ENCODE results near the gene RAPGEFL1. TPM values are rescaled to one million over a fixed set of nuclear protein-coding genes. Genes with fewer than 3 reads are reported as not detected.
A peak's percentile ranks its signal among the peaks of the same experiment; 100 is the strongest.

The RAPGEFL1 gene
- total and polyA plus RNA-seq, 2 donors (not counting 1 experiment from before 2014, with no cell fraction given): 3.0 to 5.6 TPM

DNA sequence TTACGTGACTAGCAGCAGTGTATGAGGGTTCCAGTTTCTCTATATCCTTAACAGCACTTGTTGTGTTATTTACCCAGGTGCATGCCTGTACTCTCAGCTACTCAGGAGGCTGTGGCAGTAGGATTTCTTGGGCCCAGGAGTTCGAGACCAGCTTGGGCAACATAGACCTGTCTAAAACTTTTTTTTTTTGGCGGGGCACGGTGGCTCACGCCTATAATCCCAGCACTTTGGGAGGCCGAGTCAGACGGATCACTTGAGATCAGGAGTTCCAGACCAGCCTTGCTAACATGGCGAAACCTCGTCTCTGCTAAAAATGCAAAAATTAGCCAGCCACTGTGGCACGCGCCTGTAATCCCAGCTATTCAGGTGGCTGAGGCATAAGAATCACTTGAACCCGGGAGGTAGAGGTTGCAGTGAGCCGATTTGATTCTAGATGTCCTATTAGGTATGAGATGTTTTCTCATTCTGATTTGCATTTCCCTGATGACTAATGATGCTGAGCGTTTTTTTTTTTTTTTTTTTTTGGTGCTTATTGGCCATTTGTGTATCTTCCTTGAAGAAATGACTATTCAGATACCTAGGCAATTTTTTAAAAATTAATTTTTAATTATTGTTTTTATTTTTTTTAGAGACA is 23.6 kb upstream of the RAPGEFL1 start:
- intact Hi-C loops (cut with micrococcal nuclease): no loop called here
- WGBS (ENCODE audit: insufficient coverage): 93% methylated on average over 13 of the region's 14 CpGs
- H3K4me1 Mint-ChIP-seq: peaks cover 34% of the 10 kb centered on the region
- peaks cover 0 to 7% of the 10 kb centered on the region in 2 donors for H3K4me1 ChIP-seq (ENCODE audit: control insufficient read depth in 2 of 2, insufficient read depth in 2 of 2, low read length in 2 of 2)
- ATAC-seq (ENCODE audit: low read depth): no peak
- peaks cover 91% of the 10 kb centered on the region for H3K79me2 ChIP-seq (ENCODE audit: control insufficient read depth, insufficient read depth, low read length)
- no peak for DNase-seq
- no peaks in the 10 kb centered on the region for H3K27me3 Mint-ChIP-seq
- H4K20me1 ChIP-seq (ENCODE audit: control insufficient read depth, insufficient read depth, low read length, poor library complexity, severe bottlenecking): peaks cover 58% of the 10 kb centered on the region
- CTCF ChIA-PET: interaction anchor here (1.0 to 2.9 kb wide), 2 partner anchors 31 to 41 kb away, joined by 3 to 12 read pairs; no protein-coding TSS in a partner anchor
- peaks cover 3 to 42% of the 10 kb centered on the region in 2 experiments for H3K36me3 ChIP-seq (replicated peaks in 1 of 2; ENCODE audit: control extremely low read depth in 1 of 2, control insufficient read depth in 1 of 2, extremely low read depth in 1 of 2, insufficient read depth in 2 of 2, low read length in 1 of 2)
- H3K4me3 Mint-ChIP-seq: no peak overlapping the region
- no peaks in the 10 kb centered on the region for H3K9me3 Mint-ChIP-seq (ENCODE audit: insufficient read depth)
- no peaks in the 10 kb centered on the region for H3K9me3 ChIP-seq (ENCODE audit: control extremely low read depth in 1 of 3, control insufficient read depth in 2 of 3, insufficient read depth in 1 of 3, low read length in 2 of 3)
- no peak overlapping the region for H3K4me2 ChIP-seq (replicated peaks; ENCODE audit: low read depth, low read length, poor library complexity, severe bottlenecking)
- no peaks in the 10 kb centered on the region for H3K27me3 ChIP-seq (replicated peaks in 1 of 4; ENCODE audit: control extremely low read depth in 1 of 4, control insufficient read depth in 3 of 4, insufficient read depth in 4 of 4, low read length in 3 of 4)
- no peak overlapping the region for H3K9ac ChIP-seq (ENCODE audit: low read length)
- H3K27ac ChIP-seq (ENCODE audit: low read length in 2 of 2): no peak overlapping the region
- POLR2A ChIA-PET: no interaction called here
- TF ChIP-seq, protein P1, sequence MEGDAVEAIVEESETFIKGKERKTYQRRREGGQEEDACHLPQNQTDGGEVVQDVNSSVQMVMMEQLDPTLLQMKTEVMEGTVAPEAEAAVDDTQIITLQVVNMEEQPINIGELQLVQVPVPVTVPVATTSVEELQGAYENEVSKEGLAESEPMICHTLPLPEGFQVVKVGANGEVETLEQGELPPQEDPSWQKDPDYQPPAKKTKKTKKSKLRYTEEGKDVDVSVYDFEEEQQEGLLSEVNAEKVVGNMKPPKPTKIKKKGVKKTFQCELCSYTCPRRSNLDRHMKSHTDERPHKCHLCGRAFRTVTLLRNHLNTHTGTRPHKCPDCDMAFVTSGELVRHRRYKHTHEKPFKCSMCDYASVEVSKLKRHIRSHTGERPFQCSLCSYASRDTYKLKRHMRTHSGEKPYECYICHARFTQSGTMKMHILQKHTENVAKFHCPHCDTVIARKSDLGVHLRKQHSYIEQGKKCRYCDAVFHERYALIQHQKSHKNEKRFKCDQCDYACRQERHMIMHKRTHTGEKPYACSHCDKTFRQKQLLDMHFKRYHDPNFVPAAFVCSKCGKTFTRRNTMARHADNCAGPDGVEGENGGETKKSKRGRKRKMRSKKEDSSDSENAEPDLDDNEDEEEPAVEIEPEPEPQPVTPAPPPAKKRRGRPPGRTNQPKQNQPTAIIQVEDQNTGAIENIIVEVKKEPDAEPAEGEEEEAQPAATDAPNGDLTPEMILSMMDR (IDR thresholded peaks at IDR 0.05): no peak
- no peak for TF ChIP-seq EZH2 (IDR thresholded peaks at IDR 0.05; ENCODE audit: borderline replicate concordance, insufficient read depth, low read depth, low read length, poor library complexity, severe bottlenecking)
- H3K4me3 ChIP-seq (ENCODE audit: control extremely low read depth in 1 of 5, extremely low read depth in 1 of 5, insufficient read depth in 1 of 5, low read depth in 2 of 5, low read length in 4 of 5): no peak overlapping the region
- H3K27ac Mint-ChIP-seq: peak overlapping the region; percentile 56
- H2AFZ ChIP-seq (ENCODE audit: insufficient read depth, low read depth, low read length, poor library complexity, severe bottlenecking): no peak overlapping the region

DNA sequence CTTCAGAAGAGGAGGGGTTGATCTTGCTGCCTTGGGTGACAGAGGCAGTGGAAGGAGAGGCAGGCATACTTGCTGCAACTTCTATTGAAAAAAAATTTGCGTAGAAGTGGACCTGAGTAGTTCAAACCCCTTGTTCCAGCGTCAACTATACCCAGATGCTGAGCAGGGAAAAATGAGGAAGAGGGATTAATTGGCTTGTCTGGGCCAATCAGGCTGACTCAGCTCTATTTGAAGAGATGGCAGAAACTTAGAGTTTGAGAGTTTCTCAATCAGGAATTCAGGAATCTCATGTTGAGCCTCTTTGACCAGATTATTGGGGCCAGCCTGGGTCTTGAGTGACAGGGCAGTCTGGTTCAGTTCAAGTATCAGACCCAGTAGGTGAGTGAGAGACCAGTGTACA is 19.3 kb upstream of the RAPGEFL1 start:
- H3K36me3 ChIP-seq (replicated peaks in 1 of 2; ENCODE audit: control extremely low read depth in 1 of 2, control insufficient read depth in 1 of 2, extremely low read depth in 1 of 2, insufficient read depth in 2 of 2, low read length in 1 of 2): peaks cover 0 to 40% of the 10 kb centered on the region in 2 experiments
- H3K27ac Mint-ChIP-seq: peak overlapping the region; percentile 10

More for the DNA sequence above, 19.3 kb upstream of the RAPGEFL1 start:
- Mint-ChIP-seq H3K4me1 (peaks cover 21% of the 10 kb centered on the region), H3K4me3 (no peak overlapping the region), H3K9me3 (ENCODE audit: insufficient read depth) (no peaks in the 10 kb centered on the region), H3K27me3 (no peaks in the 10 kb centered on the region)
- TF ChIP-seq, protein P1 (IDR thresholded peaks at IDR 0.05): no peak
- TF ChIP-seq EZH2 (IDR thresholded peaks at IDR 0.05; ENCODE audit: borderline replicate concordance, insufficient read depth, low read depth, low read length, poor library complexity, severe bottlenecking): no peak
- DNase-seq (no peak), ATAC-seq (ENCODE audit: low read depth) (no peak)
- Histone ChIP-seq H3K27ac (ENCODE audit: low read length in 2 of 2) (no peak overlapping the region), H3K4me3 (ENCODE audit: control extremely low read depth in 1 of 5, extremely low read depth in 1 of 5, insufficient read depth in 1 of 5, low read depth in 2 of 5, low read length in 4 of 5) (no peak overlapping the region), H3K9me3 (ENCODE audit: control extremely low read depth in 1 of 3, control insufficient read depth in 2 of 3, insufficient read depth in 1 of 3, low read length in 2 of 3) (no peaks in the 10 kb centered on the region), H4K20me1 (ENCODE audit: control insufficient read depth, insufficient read depth, low read length, poor library complexity, severe bottlenecking) (peaks cover 67% of the 10 kb centered on the region), H3K27me3 (replicated peaks in 1 of 4; ENCODE audit: control extremely low read depth in 1 of 4, control insufficient read depth in 3 of 4, insufficient read depth in 4 of 4, low read length in 3 of 4) (no peaks in the 10 kb centered on the region), H3K79me2 (ENCODE audit: control insufficient read depth, insufficient read depth, low read length) (peaks cover 90% of the 10 kb centered on the region), H2AFZ (ENCODE audit: insufficient read depth, low read depth, low read length, poor library complexity, severe bottlenecking) (no peak overlapping the region), H3K4me1 (ENCODE audit: control insufficient read depth in 2 of 2, insufficient read depth in 2 of 2, low read length in 2 of 2) (peaks cover 0 to 7% of the 10 kb centered on the region in 2 donors), H3K9ac (ENCODE audit: low read length) (no peak overlapping the region), H3K4me2 (replicated peaks; ENCODE audit: low read depth, low read length, poor library complexity, severe bottlenecking) (no peak overlapping the region)
- ChIA-PET POLR2A (no interaction called here), CTCF (interaction anchor here (1.0 to 2.6 kb wide), 8 partner anchors 10 to 72 kb away, joined by 3 to 9 read pairs (median 6); no protein-coding TSS in a partner anchor)
- whole genome bisulfite sequencing (ENCODE audit: insufficient coverage): 60% methylated on average over 2 of the region's 2 CpGs
- intact Hi-C loops (cut with micrococcal nuclease): no loop called here
